DOHH2 (cell line): Measurements from ENCODE around the gene IL4.

ENCODE experiments used
- CTCF ChIP-seq: fragments of 200-600 bp; sonication (generic); IDR thresholded peaks from one replicate; pipeline ENCODE4 v1.5.1; 2014; ENCODE audit warnings: antibody characterized with exemption, mild to moderate bottlenecking, low read depth, low read length; ENCODE audit not compliant: poor library complexity, severe bottlenecking
- EZH2phosphoT487 ChIP-seq: fragments of 200-600 bp; sonication (generic); IDR thresholded peaks from 2 replicates; pipeline ENCODE4 v1.6.1; 2017; ENCODE audit warnings: borderline replicate concordance, mild to moderate bottlenecking, antibody characterized with exemption, low read length, moderate library complexity, mixed read lengths

- TF ChIP-seq CTCF (no peak), EZH2phosphoT487 (no peak)
Observed at GRCh38 chr5:132704875-132705274, 31.1 kb downstream of the IL4 start.
